Measurements from ENCODE around the gene GOLGA7B.

The GOLGA7B gene

GRCh38 chr10:97820096-97820704 is 29.4 kb upstream of the GOLGA7B start:
- DNase-seq (ENCODE audit: low spot score), result no peak
- in situ Hi-C loops (cut with MboI; ENCODE audit: low sequenced_read_pairs, unreplicated experiment), result no loop called here
- TF ChIP-seq, protein P1, sequence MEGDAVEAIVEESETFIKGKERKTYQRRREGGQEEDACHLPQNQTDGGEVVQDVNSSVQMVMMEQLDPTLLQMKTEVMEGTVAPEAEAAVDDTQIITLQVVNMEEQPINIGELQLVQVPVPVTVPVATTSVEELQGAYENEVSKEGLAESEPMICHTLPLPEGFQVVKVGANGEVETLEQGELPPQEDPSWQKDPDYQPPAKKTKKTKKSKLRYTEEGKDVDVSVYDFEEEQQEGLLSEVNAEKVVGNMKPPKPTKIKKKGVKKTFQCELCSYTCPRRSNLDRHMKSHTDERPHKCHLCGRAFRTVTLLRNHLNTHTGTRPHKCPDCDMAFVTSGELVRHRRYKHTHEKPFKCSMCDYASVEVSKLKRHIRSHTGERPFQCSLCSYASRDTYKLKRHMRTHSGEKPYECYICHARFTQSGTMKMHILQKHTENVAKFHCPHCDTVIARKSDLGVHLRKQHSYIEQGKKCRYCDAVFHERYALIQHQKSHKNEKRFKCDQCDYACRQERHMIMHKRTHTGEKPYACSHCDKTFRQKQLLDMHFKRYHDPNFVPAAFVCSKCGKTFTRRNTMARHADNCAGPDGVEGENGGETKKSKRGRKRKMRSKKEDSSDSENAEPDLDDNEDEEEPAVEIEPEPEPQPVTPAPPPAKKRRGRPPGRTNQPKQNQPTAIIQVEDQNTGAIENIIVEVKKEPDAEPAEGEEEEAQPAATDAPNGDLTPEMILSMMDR (IDR thresholded peaks at IDR 0.05; ENCODE audit: borderline replicate concordance, control extremely low read depth, extremely low read depth, insufficient read depth, missing control alignments), result no peak

- TF ChIP-seq, protein P1 (IDR thresholded peaks at IDR 0.05; ENCODE audit: borderline replicate concordance, control extremely low read depth, extremely low read depth, insufficient read depth, missing control alignments), result no peak
- in situ Hi-C loops (cut with MboI; ENCODE audit: low sequenced_read_pairs, unreplicated experiment), result no loop called here
These were observed 28.2 kb upstream of the GOLGA7B start for GRCh38 chr10:97821308-97822038.

DNA sequence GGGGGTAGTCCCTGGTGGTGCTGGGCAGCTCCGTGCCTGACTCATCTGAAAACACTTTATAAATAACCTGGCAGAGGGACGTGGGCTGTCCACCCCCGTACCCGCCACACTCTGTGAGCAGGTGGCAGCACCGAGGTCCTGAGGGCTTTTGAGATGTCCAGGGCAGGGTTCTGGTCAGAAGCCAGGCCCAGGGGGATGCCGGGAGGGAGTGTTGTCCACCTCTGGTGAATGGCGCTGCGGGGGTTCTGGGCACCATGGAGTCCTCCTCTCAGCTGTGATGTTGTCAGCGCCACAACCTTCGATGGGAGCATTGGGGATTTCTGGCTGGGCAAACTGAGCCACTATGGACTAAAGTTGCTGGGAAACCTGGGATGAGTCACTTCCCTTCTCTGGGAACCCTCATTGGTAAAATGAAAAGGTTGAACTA is 27.4 kb upstream of the GOLGA7B start:
- no peak for DNase-seq (ENCODE audit: low spot score)
- in situ Hi-C loops (cut with MboI; ENCODE audit: low sequenced_read_pairs, unreplicated experiment), result no loop called here

More at GRCh38 chr10:97821308-97822038, 28.2 kb upstream of the GOLGA7B start:
- no peak for DNase-seq (ENCODE audit: low spot score)

GRCh38 chr10:97823734-97824133 is 25.9 kb upstream of the GOLGA7B start:
- DNase-seq (ENCODE audit: low spot score), result no peak
- TF ChIP-seq, protein P1 (IDR thresholded peaks at IDR 0.05; ENCODE audit: borderline replicate concordance, control extremely low read depth, extremely low read depth, insufficient read depth, missing control alignments), result no peak
- in situ Hi-C loops (cut with MboI; ENCODE audit: low sequenced_read_pairs, unreplicated experiment), result no loop called here

More for the DNA sequence above, 27.4 kb upstream of the GOLGA7B start:
- TF ChIP-seq, protein P1 (IDR thresholded peaks at IDR 0.05; ENCODE audit: borderline replicate concordance, control extremely low read depth, extremely low read depth, insufficient read depth, missing control alignments), result no peak

- in situ Hi-C loops (cut with MboI; ENCODE audit: low sequenced_read_pairs, unreplicated experiment), result no loop called here
- TF ChIP-seq, protein P1 (IDR thresholded peaks at IDR 0.05; ENCODE audit: borderline replicate concordance, control extremely low read depth, extremely low read depth, insufficient read depth, missing control alignments), result no peak
- DNase-seq (ENCODE audit: low spot score), result no peak
These were observed 24.5 kb upstream of the GOLGA7B start for GRCh38 chr10:97825020-97825760.

DNA sequence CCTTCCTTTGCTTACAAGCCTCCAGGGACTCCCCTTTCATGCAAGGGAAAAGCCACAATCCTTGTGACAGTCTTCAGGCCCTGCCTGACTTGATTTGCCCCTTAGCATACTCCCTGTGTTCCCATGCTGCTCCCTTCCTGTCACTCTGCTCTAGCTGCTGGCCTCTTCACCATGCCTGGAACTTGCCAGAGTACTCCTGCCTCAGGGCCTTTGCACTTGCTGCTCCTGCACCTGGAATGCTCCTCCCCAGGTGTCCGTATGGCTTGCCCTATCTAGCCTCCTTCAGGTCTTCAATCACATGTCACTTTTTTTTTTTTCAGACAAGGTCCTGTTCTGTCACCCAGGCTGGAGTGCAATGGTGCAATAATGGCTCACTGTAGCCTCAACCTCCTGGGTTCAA is 22.8 kb upstream of the GOLGA7B start:
- no peak for DNase-seq (ENCODE audit: low spot score)
- in situ Hi-C loops (cut with MboI; ENCODE audit: low sequenced_read_pairs, unreplicated experiment), result no loop called here
- TF ChIP-seq, protein P1 (IDR thresholded peaks at IDR 0.05; ENCODE audit: borderline replicate concordance, control extremely low read depth, extremely low read depth, insufficient read depth, missing control alignments), result no peak

All from GM13976 (cell line).